GM10847 (cell line): Measurements from ENCODE around the gene MCTP1.

Experiments used
- POLR2A ChIP-seq: IDR thresholded peaks from 2 replicates; pipeline ENCODE4 v1.6.1; 2011; ENCODE audit not compliant: insufficient read length; ENCODE audit errors: extremely low read depth

MCTP1 gene

DNA sequence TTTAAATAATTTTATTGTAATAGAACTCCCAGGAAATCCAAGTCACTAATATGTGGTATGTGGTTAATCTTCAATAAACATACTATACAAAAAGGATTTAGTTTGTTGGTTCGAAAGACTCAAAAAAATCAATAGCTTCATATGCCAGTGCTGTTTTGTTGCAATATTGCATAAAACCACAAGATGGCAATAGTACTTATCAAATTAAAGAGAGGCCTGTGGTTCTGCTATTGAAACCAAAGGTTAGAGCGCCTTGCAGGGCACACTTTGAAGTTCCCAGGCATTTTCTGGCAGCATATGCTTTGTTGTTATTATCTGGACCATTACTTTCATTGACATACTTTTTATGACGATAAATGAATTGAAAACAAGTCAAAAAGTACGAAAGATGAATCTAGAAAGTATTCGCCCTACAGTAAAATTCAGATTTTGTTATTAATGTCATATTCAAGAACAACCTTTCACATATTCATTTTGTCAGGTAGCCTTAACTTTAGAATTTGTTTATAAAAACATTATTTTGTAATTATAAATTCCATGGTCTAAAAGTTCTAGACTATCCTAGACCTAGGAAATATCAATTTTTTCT is 316.3 kb downstream of the MCTP1 start:
- TF ChIP-seq POLR2A, result no peak

DNA sequence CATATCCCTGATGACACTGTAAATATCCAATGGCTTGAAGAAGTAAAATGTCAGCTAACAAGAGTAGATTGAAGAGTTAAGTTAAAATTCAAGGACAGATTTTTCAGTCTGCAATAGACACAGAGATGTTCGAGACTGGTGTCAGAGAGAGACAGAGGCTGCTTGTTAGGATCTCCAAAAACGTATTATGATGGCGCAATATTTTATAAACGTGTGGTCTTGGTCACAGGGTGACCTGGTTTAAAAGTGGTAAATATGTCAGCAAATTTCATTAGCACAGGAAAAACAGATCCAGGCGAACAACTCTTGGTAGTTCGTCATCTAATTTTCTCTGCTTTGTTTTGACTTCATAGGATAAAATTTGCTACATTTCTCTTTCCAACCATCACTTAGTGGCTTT is 317.4 kb downstream of the MCTP1 start:
- TF ChIP-seq POLR2A, result no peak

DNA sequence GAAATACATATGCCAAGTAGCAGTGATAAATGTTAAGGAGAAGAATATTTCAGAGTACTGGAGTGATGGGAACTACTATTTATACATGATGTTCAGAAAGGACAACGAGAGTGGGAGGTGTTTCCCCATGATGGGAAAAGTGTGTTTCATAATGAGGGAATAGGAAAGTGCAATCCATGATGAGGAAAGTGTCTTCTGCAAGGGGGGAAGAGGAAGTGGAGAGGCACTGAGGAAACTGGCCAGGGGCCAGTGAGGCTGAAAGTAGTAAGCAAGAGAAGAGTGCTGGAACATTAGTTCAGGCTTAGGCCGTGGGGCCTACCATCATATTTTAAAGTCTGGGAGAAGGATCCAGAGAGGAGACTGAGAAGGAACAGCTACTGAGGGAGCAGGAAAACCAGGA is 339.2 kb downstream of the MCTP1 start:
- no peak for TF ChIP-seq POLR2A

DNA sequence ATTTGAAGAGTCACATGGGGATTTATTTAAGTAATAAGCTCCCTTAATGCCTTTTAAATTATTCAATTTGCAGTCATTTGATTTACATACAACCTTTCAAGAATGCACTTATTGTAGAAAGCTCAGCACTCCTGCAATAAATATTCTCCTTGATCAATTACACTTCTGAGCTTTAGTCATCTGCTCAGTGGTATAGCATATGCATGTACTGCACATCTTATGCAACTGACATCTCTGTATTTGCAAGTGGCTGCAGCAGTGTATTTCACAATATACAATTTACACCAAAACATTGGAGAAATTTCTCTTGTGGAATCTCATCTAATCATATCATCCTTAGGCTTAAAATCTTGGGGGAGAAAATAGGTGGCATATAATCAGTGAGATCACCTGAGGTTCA is 340.7 kb downstream of the MCTP1 start:
- no peak for TF ChIP-seq POLR2A

DNA sequence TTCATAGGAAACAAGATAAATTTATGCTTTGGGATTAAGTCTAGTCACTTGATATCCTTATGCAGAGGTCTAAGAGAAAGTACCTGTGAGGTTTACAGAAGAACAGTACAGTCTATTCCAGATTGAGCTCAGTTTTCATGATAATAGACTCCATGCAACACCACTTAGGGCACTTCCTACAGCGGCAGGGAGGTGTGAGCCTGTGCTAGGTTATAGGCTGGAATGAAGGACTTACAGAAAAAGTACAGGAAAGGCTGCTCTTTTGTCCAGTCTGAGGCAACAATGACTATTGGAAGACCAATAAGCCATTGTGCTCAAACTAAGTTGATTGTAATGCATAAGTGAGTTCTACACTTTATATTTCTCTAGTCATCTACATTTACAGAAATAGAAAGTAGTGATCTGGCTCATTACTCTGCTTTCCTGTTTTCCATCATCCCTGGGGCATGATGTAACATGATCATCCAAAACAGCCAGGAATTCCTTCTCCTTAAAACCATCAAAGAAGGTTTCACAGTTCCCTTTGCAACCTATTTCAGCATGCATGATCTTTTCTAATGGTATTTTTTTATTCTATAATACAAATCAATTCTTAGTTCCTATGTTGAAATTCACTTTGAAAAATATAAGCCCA is 343.7 kb downstream of the MCTP1 start:
- no peak for TF ChIP-seq POLR2A

DNA sequence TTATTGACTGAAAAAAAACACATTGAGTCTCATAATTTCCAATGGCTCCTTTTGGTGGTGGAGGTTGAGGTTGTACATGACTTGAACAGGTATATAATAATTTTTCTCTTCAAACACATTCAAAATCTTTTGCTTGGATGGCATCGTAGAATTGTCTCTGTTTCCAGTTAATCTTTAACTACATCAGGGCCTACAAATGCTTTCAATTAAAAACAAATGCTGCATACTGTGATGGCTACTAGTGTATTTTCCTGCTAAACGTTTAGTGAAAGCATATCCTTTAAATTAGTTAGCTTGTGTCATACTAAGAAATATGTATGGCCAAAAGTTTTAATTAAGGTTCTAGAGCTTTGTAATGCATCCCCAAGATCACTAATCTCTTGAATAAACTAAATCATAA is 352.6 kb downstream of the MCTP1 start:
- TF ChIP-seq POLR2A, result no peak

DNA sequence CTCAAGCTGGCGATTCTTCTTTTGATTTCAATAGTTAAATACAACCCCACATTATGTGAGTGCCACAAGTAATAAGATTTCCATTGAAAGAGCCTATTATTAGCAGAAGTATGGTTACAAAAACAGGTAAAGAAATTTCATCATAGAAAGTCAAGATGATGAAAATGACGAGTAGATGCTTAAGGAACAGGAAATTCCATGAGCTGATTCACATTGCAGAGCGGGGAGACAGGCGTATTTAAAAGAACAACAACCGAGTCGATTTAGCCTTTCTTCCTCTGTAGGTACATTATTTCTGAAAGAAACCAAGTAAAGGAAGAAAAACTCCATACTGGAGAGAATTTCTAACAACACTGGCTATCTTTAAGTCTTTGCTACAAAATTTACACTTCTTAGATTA is 356.0 kb downstream of the MCTP1 start:
- no peak for TF ChIP-seq POLR2A

DNA sequence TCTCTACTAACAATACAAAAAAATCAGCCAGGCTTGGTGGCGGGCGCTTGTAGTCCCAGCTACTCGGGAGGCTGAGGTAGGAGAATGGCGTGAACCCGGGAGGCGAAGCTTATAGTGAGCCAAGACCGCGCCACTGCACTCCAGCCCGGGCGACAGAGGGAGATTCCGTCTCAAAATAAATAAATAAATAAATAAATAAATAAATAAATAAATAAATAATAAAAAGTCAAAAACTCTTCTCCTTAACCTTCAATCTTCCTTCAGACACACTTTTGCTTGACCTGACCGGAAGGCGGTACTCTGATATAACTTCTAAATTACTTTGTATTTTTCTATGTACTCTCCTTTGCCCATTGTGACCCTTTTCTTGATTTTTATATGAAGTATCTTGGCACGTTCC is 364.3 kb downstream of the MCTP1 start:
- no peak for TF ChIP-seq POLR2A

DNA sequence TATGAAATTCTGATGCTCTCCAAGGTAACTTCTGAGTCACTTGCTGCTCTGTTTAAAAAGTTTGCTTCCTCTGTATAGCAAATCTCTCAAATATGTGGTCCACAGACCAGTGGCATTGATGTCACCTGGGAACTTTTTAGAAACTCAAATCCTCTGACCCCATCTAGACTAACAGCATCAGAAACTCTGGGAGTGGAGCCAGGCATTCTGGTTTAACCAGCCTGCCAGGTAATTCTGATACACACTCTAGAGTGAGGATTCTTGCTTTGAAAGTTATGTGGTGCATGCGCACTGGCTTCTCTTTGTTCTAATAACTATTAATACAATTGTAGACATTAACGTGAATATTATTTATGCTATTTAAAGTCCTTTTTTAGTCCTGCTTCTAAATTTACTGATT is 368.3 kb downstream of the MCTP1 start:
- TF ChIP-seq POLR2A, result no peak

DNA sequence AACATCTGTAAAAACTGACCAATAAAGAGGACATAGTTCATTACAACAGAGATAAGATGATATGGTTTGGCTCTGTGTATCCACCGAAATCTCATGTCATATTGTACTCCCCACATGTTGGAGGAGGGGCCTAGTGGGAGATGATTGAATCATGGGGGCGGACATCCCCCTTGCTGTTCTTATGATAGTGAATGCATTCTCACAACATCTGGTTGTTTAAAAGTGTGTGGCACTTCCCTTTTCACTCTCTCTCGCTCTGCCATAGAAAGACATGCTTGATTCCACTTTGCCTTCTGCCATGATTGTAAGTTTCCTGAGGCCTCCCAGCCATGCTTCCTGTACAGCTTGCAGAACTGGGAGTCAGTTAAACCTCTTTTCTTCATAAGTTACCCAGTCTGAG is 373.6 kb downstream of the MCTP1 start:
- TF ChIP-seq POLR2A, result no peak

DNA sequence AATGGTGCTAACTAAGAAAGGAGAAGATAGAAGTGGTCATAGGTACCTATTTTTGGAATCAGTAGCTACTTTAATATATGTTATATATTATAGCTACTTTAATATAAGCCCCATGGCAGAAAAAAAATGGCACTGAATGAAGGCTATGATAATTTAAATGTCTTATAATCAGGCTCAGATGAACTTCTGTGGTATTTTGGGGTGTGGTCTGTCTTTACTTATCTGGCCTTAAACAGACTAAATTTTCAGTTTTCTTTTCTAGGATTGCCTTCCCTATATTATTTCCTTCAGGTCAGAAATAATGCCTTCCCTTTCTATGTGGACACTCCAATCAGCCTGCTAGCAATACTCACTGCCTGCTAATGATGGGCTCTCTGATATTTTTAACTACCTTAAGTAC is 374.2 kb downstream of the MCTP1 start:
- TF ChIP-seq POLR2A, result no peak

DNA sequence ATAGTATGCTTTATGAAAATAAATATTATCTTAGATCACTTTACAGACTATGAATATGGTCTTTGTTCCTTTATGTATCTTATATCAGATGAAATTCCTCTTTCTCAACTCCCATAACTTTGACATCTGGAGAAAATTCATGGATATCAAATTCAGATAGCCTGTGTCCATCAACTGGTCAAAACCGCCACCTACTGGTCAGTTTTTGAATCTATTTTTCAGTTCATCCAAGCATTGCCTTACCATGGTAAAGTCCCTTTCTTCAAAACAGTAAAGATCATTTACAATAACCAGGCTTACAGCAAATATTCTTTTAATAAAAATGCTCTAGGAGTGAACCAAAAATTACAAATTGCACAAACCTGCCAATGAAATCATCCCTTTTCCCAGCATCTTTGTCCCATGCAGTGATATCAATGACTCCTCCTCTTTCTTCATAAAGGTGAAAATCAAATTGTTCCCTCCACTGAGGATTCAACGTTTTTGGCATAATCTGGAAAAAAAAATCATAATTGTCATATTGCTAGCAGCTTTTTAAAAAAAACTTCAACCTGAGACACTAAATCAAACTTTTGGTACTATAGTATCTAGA is 375.9 kb downstream of the MCTP1 start:
- TF ChIP-seq POLR2A, result no peak

DNA sequence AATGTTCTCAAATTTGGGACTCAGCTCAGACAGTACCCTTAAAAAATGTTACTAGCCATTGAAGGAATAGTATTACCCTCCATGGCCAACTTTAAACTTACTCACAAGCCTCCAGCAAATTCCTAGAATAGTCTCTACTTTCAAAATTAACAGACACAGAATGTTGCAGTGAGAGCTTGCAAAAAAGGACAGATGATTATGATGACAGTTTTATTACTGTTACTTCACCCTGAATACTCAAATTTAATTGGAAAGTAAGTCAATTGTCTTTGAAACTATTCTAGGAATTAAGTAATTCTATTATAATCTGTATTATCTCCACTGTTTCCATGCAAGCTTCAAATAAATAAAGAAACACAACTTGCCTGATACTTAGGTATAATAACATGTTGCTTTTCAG is 378.1 kb downstream of the MCTP1 start:
- no peak for TF ChIP-seq POLR2A

DNA sequence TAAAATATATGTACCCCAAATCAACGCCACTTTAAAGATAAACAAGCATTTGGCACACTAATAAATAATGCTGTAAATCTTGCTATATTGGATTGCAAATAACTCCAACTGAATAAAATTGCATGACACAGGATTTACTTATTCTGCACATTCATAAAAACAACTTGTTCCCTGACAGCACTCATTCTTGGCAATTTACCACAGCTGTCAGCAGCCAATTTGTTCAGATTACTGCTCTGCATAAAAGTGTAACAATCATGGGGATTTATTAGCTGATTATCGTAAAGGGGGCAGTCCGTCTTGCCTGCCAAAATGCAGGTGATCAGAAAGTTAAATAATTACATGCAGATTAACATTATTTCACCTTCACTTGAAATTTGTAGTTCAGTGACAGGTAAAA is 381.2 kb downstream of the MCTP1 start:
- no peak for TF ChIP-seq POLR2A

DNA sequence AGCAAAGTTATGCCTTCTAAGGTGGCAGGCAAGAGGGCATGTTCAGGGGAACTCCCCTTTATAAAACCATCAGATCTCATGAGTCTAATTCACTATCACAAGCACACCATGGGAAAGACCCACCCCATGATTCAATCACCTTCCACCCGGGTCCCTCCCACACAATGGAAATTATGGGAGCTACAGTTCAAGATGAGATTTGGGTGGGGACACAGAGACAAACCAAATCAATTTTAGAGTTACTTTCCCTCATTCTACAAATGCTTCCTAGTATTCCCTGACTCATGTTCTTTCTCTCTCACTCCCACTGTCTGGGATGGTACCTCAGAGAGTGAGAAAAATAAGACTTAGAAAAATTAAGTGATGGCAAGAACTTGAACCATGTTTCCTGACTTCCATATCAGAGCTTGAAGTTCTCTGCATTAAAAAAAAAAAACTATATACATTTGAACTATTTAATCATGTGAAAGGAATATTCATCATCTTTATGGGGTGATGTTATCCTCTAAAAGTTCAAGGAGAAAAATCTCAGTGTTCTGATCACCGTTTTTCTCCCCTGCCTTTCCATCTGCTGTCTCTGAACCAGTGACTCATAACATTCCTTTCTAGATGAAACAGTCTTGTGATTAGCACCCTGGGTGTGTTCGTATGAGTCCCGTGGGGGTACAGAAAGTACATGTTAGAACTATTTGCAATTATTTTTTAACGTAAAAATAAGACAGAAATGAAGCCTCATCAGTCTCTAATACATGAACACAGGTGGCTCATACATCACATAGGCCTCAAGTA is 383.5 kb downstream of the MCTP1 start:
- TF ChIP-seq POLR2A, result no peak

DNA sequence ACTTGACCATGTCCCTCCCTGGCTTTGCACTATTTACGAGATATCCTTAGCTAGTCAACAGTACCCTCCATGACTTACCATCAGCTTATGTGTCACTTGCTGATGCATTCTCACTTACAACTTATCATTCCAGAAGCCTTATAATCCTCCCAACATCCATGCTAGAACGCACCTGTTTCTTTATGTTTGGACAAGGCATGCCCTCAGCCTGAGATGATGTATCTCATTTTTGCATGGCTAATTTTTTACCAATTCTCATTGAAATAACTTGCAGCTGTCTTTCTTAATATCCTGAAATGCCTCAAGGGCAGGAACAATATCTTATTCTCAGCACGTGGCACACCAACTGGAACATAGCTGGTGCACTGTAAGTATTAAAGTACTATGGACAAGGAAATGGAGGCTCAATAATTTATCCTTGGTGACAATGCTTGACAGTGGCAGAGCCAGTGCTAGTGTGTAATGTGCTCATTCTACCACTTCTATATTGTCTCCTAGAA is 384.8 kb downstream of the MCTP1 start:
- no peak for TF ChIP-seq POLR2A

DNA sequence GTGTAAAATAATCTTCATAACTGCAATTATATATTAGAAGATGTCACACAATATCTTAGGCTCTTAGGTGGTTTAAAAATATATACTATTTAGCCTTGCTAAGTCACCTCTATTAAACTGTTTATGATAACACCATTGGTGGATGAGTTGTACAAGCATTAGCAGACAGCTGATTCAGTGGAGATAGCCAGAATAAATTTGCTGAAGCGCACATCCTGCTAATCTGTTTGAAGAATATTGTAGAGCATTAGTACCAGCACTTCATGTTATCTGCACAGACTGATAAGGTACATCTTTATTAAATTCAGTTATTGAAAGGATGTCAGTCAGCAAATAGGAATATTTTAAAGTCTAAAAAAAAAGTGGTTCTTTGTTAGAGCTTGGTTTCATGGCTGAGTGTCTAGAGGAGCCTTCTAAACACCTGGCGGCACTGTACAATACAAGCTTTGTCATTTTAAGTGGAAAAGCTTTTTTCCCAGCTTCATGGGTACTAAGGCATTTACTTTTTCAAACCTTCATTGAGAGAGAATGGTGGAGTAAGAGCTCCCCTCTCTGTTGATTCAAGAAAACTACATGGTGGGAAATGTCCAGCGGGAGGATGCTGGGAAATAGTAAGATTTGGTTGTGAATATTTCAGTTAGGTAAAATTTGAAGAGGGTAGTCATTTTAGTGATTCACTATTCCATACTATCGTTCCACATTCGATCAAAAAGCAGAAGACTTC is 391.3 kb downstream of the MCTP1 start:
- TF ChIP-seq POLR2A, result no peak
